DMS53 (cell line): ENCODE measurements around the gene SRSF11.
"Not testable (repeated sequence)": the region's sequence is repeated elsewhere in the genome, so short reads cannot be mapped to it uniquely, and the experiment has no call there.

Experiments used
- DNase-seq: peaks from one replicate; lab custom pipeline; 2025; lab: John Stamatoyannopoulos, UW

Gene SRSF11

GRCh38 chr1:70221238-70222121 lies at the start of gene SRSF11:
Gene SRSF11 (plus strand): TSS chr1:70221380. CDS start chr1:70221637, 257 bp downstream.
- peak; percentile 99 for DNase-seq

- DNase-seq, result no peak
These were observed 49.7 kb upstream of the SRSF11 start for GRCh38 chr1:70171512-70171911.

DNA sequence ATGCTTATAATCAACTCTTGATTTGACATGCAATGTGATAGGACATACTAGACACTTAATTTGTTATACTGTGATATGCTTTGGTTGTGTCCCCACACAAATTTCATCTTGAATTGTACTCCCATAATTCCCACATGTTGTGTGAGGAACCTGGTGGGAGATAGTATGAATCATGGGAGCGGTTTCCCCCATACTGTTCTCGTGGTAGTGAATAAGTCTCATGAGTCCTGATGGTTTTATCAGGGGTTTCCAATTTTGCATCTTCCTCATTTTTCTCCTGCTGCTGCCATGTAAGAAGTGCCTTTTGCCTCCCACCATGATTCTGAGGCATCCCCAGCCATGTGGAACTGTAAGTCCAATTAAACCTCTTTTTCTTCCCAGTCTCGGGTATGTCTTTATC lies 36.0 kb upstream of the SRSF11 start:
- not testable (repeated sequence) for DNase-seq

DNA sequence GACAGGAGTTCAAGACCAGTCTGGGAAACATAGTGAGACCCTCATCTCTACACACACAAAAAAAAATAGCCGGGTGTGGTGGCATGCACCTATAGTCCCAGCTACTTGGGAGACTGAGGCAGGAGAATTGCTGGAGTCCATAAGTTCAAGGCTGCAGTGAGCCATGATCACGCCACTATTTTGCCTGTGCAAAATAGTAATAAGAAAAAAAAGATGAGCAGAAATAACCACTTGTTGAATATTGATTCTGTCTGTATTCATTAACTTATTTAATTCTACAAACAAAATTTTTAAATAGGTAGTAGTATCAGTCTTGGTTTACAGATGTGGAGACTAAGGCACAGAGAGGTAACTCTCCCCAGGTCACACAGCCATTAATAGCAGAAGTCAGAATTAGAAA lies 32.7 kb upstream of the SRSF11 start:
- DNase-seq, result no peak

GRCh38 chr1:70190180-70190579 lies 31.0 kb upstream of the SRSF11 start:
- no peak for DNase-seq

- not testable (repeated sequence) for DNase-seq
These were observed 28.7 kb upstream of the SRSF11 start for GRCh38 chr1:70192446-70192845.

GRCh38 chr1:70194601-70195000 lies 26.6 kb upstream of the SRSF11 start:
- no peak for DNase-seq

- DNase-seq, result no peak
These were observed 25.8 kb upstream of the SRSF11 start for GRCh38 chr1:70195342-70195741.

- no peak for DNase-seq
These were observed 24.8 kb upstream of the SRSF11 start for GRCh38 chr1:70196333-70196732.

- DNase-seq, result no peak
These were observed 21.1 kb upstream of the SRSF11 start for GRCh38 chr1:70200065-70200464.

DNA sequence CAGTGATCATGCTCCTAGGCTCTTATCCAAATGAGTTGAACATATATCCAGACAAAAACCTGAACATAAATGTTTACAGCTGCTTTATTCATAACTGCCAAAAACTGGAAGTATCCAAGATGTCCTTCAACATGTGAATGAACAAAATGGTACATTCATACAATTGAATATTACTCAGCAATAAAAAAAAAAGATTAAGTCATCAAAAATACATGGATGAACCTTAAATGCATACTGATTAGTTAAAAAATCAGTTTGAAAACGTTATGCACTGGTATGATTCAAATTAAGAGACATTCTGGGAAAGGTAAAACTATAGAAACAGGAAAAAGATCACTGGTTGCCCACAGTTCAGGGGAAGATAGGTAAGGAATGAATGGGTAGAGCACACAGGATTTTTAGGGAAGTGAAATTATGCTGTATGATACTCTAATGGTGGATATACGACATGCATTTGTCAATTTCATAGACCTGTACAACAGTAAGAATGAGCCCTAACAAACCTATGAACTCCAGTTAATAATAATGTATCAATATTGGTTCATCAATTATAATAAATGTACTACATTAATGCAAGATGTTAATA lies 18.9 kb upstream of the SRSF11 start:
- DNase-seq, result no peak

DNA sequence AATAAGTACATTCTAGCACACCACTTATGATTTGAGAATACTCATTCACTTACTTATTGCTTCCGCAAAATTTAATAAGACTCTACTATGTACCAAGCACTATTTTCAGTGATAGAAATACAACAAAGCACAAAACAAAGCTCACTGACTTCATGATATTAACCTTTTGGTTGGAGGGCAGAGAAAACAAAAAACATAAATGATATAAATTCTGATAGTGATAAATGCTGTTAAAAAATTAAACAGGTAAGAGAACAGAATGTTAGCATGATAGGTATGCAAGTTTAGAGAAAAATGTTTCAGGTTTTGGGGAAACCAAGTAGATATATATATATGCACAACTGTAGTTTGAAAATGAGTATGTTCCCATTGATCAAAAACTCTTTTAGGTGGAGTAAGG lies 17.0 kb upstream of the SRSF11 start:
- no peak for DNase-seq

- DNase-seq, result peak; percentile 61
These were observed 16.6 kb upstream of the SRSF11 start for GRCh38 chr1:70204600-70204999.

GRCh38 chr1:70205071-70205433 lies 16.1 kb upstream of the SRSF11 start:
- DNase-seq, result no peak

GRCh38 chr1:70205434-70206118 lies 15.6 kb upstream of the SRSF11 start, which contains the start of gene LRRC40:
Gene LRRC40 (minus strand): TSS chr1:70205579. CDS start chr1:70205540, 39 bp downstream.
- peak; percentile 99 for DNase-seq

GRCh38 chr1:70206833-70207232 lies 14.3 kb upstream of the SRSF11 start:
- DNase-seq, result not testable (repeated sequence)

GRCh38 chr1:70207492-70207891 lies 13.7 kb upstream of the SRSF11 start:
- no peak for DNase-seq

GRCh38 chr1:70208292-70208691 lies 12.9 kb upstream of the SRSF11 start:
- no peak for DNase-seq

GRCh38 chr1:70210820-70211219 lies 10.4 kb upstream of the SRSF11 start:
- DNase-seq, result no peak

- DNase-seq, result no peak
These were observed 9.6 kb upstream of the SRSF11 start for GRCh38 chr1:70211541-70211940.

DNA sequence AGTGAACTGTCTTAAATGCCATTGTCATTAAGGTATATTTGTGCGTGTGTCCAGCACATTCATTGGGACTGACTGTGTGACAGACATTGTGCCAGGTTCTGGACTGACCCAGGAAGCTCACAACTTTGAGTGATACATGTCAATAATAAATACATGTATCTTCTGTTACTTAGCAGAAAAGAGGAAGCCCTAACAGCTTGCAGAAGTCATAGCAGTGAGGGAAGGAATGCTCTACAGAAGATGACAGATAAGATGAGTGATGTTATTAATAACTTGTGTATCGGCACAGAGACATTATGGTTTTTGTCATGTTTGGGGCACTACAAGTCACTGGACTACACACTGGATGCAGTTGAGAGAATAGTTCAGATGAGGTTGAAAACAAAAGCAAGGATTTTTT lies 1.2 kb upstream of the SRSF11 start:
- no peak for DNase-seq

DNA sequence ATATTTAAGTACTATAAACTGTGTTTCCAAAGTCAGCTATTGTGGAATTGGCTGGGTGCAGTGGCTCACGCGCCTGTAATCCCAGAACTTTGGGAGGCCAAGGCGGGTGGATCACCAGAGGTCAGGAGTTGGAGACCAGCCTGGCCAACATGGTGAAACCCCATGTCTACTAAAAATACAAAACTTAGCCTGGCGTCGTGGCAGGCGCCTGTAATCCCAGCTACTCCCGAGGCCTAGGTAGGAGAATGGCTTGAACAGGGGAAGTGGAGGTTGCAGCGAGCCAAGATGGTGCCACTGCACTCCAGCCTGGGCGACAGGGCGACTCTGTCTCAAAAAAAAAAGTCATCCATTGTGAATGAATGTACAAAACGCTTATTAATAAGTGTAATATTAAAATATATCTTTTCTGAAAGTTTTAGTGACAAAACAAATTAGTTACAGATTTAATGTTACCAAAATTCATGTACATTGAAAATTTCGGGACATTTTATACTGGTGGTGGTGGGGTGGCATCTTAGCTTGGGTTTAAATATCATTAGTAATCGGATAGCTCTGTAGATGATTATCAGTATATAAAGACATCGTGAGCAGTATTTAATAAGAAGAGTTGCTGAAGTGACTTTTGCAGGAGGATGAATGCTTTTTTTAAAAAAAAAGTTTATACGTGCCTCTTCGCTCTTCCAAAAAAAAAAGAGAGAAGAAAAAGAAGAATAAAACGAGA lies 503 bp upstream of the SRSF11 start:
- DNase-seq, result peak; percentile 46
